ENCODE data around the gene PTPN20.

PTPN20 gene

DNA sequence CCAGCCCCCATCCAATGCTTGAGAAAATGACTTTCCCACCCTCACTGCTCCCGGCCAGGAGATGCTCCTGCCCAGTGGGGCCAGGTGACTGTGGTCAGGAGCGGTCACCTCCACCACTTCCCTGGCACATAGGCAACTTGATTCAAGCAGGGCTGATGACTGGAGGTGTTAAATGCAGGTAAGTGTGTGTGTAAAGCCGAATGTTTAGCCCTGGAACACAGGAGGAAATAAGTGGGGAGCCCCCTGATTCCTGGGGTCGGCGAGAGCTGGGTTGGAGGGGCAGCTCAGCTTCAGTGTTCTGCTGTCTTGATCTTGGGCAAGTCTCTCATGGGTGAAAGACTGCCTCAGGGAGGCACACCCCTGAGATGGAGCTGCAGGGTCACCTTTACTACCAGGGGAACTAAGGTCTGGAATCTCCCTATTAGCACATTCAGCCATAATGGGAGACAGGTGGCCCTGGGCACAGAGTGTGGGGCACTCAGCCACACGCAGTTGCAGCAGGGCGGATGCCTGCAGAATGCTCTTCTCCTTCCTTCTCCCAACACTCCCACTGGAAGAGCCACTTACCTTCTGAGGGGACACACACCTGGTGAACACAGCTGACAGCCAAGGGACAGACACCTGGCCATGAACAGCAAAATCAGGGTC, 124.1 kb downstream of the PTPN20 start:
- no peak for DNase-seq

DNA sequence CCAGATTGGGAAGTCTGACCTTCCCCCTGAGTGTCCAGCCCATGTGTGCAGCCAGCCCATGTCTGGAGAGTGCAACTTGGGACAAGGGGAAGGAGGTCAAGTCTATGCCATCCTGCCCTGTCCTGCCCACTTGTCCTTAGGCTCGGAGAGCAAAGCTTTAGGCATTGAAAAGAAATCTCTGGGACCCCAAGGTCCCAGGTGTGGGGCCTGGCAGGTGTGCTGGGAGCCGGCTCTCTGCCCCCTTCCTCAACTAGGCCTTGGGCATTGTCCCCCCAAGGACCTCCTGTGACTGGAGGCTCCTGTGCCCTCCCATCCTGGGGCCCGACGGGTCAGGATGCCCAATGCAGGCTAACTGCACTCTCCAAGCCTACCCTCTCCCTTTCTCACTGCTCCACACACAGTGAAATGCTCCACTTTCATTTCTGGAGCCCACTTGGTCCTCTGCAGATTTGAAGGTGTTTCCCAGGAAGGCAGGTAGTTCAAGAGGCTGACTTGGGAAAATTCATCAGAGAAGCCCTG, 124.7 kb downstream of the PTPN20 start:
- DNase-seq, result no peak

DNA sequence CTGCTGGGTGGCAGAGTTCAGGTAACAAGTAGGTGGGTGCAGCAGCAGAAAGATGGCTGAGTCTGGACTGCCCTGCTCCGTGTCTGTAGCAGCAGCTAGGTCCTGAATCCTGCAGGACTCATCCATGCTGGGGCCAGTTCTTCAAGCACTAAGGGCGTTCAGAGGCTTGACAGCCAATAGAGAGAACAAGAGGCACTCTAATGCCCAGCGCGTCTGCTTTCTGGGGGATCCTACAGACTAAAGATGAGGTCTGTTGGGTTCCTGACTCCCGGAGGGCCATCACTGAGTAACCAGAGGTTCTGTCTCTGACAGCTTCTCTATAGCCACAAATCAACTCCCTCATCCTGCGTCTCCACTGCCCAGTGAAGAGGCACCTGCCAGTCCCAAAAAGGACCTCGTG, 125.5 kb downstream of the PTPN20 start:
- DNase-seq, result no peak

GRCh38 chr10:47037654-47038425, 126.6 kb downstream of the PTPN20 start:
- no peak for DNase-seq

GRCh38 chr10:47038881-47039561, 127.8 kb downstream of the PTPN20 start:
- DNase-seq, result no peak

DNA sequence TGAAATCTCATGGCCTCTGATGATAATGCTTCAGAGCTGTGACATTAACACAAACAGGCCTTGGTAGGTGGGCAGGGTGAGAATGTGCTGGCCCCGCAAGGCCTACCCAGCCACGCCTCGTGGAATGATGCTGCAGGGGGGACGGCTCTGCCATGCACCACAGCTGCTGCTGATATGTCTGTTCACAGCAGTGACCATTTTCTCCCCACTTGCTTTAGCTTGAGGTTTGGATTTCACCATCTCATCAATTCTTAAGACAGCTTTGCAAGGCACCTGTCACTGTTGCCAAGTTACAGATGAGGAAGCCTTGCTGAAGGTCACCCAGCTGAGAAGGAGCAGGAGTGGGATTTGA, 128.3 kb downstream of the PTPN20 start:
- DNase-seq, result no peak

GRCh38 chr10:47040041-47040491, 128.8 kb downstream of the PTPN20 start:
- DNase-seq, result no peak

GRCh38 chr10:47040681-47041080, 129.5 kb downstream of the PTPN20 start:
- DNase-seq, result no peak

DNA sequence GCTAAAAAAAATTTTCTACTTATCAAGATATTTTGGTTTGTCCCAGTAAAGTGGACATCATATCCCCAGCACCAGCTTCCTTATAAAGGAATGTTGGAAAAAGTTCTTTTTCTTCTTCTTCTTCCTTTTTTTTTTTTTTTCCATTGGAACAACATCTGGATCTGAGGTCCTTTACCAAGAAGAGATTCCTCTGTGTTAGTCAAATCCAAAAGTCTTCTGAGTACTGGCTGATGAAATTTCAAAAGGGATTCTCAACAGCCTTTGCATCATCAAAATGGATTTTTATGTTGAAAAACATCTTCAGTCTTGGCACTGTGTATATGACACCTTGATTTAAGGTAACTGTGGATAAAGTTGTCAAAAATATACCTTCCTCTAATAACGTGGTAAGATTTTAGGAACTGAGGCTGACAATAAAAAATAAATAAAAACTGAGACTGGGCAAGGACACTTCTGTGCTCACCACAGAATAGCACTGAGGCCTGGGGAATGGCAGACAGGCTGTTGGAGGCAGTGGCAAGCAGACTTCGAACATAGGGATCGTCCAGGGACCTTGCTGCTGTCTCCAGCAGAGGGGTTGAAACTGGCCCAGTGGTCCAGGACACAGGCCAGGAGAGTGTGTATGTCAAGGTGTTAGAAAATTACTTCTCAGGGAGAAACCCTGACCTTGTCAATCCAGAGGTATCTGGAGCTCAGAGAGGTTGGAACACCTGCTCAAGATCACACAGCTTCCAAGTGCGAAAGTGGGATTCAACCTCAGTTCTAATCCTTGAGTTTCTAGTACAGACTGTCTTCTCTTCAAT, 130.4 kb downstream of the PTPN20 start:
- no peak for DNase-seq

GRCh38 chr10:47042199-47042473, 130.9 kb downstream of the PTPN20 start:
- no peak for DNase-seq

GRCh38 chr10:47042780-47043750, 131.8 kb downstream of the PTPN20 start:
- DNase-seq, result no peak

GRCh38 chr10:47043928-47044538, 132.8 kb downstream of the PTPN20 start:
- no peak for DNase-seq

- no peak for DNase-seq
Measured at GRCh38 chr10:47044741-47045140, 133.5 kb downstream of the PTPN20 start.

- no peak for DNase-seq
Measured at GRCh38 chr10:47045331-47045861, 134.2 kb downstream of the PTPN20 start.

- no peak for DNase-seq
Measured at GRCh38 chr10:47046321-47047126, 135.3 kb downstream of the PTPN20 start.

DNA sequence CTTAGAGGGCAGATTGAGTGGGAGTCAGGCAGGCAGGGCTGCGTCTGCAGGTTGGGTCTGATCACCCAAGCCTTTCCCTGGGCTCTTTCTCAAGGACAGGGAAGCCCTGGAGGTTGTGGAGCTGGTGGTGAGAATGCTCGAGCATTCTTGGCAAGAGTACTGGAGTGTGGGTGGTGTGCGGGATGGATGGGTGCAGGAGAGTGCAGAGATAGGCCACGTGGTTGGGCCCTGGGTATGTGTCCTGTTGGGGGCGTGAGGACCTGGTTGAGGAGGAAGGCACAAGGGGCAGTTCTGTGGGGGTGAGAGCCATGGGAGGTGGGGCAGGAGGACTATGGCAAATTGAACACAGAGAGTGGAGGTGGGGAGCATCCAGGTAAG, 135.9 kb downstream of the PTPN20 start:
- DNase-seq, result no peak

- DNase-seq, result peak; percentile 69
Measured at GRCh38 chr10:47047577-47048525, 136.6 kb downstream of the PTPN20 start.

- DNase-seq, result no peak
Measured at GRCh38 chr10:47048526-47048905, 137.3 kb downstream of the PTPN20 start.
